NB4 (cell line): ENCODE results near the gene NFAM1.

ENCODE experiments used
- POLR2A ChIP-seq: IDR thresholded peaks from 2 replicates; pipeline ENCODE4 v1.6.1; 2011; ENCODE audit warnings: mild to moderate bottlenecking; ENCODE audit not compliant: insufficient read length; ENCODE audit errors: extremely low read depth
- TF ChIP-seq, protein P1 (sequence below): IDR thresholded peaks from one replicate; pipeline ENCODE4 v1.5.1; 2012; ENCODE audit warnings: low read depth, low read length
- TF ChIP-seq, protein P2 (sequence below): IDR thresholded peaks from 2 replicates; pipeline ENCODE4 v1.6.1; 2011; ENCODE audit warnings: low read depth, low read length

DNA sequence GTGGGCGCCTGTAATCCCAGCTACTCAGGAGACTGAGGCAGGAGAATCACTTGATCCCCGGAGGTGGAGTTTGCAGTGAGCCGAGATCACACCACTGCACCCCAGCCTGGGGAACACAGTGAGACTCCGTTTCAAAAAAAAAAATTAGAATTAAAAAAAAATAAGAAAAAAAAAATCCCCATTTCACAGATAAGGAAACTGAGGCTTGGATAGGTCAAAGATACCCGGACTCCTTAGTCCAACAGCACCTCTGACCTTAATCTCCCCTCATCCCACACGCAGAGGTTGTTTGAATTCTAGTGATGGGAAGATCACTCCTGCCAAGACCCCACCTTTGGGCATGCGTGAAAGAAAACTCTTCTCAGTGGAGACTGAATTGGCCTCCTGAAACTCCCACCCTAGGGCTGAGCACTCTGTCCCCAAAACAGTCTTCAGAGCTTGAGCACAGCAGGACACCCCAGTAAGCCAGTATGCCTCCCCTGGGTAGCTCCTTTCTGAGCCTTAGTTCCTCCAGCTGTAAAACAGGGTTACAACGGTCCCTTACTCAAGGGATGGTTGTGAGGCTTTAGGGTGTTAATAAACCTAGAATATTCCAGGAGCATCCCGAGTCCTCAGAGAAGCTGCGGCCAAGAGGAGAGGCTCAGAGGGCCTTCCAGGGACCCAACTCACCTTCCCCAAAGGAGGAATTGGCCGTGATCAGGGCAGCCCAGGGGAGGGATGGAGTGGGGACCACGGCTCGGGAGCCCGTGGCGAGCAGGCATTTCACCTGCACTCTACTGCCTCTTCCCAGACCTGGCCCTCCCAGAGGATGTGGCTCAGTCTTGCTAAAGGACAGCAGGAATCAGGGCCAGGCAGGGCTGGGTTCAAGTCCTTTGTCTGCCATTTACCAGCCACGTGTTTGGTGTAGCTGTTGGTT lies 73.3 kb downstream of the NFAM1 start:
- TF ChIP-seq, protein P1, sequence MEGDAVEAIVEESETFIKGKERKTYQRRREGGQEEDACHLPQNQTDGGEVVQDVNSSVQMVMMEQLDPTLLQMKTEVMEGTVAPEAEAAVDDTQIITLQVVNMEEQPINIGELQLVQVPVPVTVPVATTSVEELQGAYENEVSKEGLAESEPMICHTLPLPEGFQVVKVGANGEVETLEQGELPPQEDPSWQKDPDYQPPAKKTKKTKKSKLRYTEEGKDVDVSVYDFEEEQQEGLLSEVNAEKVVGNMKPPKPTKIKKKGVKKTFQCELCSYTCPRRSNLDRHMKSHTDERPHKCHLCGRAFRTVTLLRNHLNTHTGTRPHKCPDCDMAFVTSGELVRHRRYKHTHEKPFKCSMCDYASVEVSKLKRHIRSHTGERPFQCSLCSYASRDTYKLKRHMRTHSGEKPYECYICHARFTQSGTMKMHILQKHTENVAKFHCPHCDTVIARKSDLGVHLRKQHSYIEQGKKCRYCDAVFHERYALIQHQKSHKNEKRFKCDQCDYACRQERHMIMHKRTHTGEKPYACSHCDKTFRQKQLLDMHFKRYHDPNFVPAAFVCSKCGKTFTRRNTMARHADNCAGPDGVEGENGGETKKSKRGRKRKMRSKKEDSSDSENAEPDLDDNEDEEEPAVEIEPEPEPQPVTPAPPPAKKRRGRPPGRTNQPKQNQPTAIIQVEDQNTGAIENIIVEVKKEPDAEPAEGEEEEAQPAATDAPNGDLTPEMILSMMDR: no peak
- no peak for TF ChIP-seq POLR2A
- TF ChIP-seq, protein P2, sequence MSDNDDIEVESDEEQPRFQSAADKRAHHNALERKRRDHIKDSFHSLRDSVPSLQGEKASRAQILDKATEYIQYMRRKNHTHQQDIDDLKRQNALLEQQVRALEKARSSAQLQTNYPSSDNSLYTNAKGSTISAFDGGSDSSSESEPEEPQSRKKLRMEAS: no peak
